HepG2 (cell line): ENCODE measurements around the gene LOXL3. TPM values are rescaled to one million over a fixed set of nuclear protein-coding genes. Genes with fewer than 3 reads are reported as not detected.

Experiments used
- ISL2 ChIP-seq: sonication (generic); formaldehyde crosslinking; IDR thresholded peaks from 2 replicates; pipeline ENCODE4 v1.5.0; 2020; ENCODE audit warnings: missing genetic modification reagents
- JARID2 ChIP-seq: sonication (generic); formaldehyde crosslinking; IDR thresholded peaks from 2 replicates; pipeline ENCODE4 v1.8.1; 2023; ENCODE audit warnings: missing genetic modification reagents, inconsistent platforms; ENCODE audit not compliant: insufficient replicate concordance
- KDM4B ChIP-seq: sonication (generic); formaldehyde crosslinking; IDR thresholded peaks from 2 replicates; pipeline ENCODE4 v1.4.0; 2020; ENCODE audit warnings: missing genetic modification reagents
- MIER3 ChIP-seq: IDR thresholded peaks from 2 replicates; pipeline ENCODE4 v1.6.1; 2016; ENCODE audit warnings: missing compliant biosample characterization, borderline replicate concordance
- NFKB2 ChIP-seq: sonication (generic); formaldehyde crosslinking; IDR thresholded peaks from 2 replicates; pipeline ENCODE4 v1.4.0; 2020; ENCODE audit warnings: missing genetic modification reagents, borderline replicate concordance
- PHF21A ChIP-seq: sonication (generic); formaldehyde crosslinking; IDR thresholded peaks from 2 replicates; pipeline ENCODE4 v1.5.0; 2020; ENCODE audit warnings: mild to moderate bottlenecking, missing genetic modification reagents
- SALL1 ChIP-seq: sonication (generic); formaldehyde crosslinking; IDR thresholded peaks from 2 replicates; pipeline ENCODE4 v1.8.0; 2022; ENCODE audit warnings: mild to moderate bottlenecking, missing genetic modification reagents
- SMC3 ChIP-seq: IDR thresholded peaks from 2 replicates; pipeline ENCODE4 v1.6.1; 2011; ENCODE audit warnings: low read length, improper control_type of control experiment
- TEAD3 ChIP-seq: optimal IDR thresholded peaks from 2 replicates; pipeline ENCODE3; 2016; ENCODE audit warnings: borderline replicate concordance
- TOPORS ChIP-seq: sonication (generic); formaldehyde crosslinking; IDR thresholded peaks from 2 replicates; pipeline ENCODE4 v1.8.0; 2023; ENCODE audit warnings: mild to moderate bottlenecking, missing genetic modification reagents
- U2AF2 ChIP-seq: fragments of 200-400 bp; formaldehyde crosslinking; IDR thresholded peaks from 2 replicates; pipeline ENCODE4 v1.6.1; 2017; ENCODE audit warnings: low read depth, mild to moderate bottlenecking, low read length
- ZFP1 ChIP-seq: IDR thresholded peaks from 2 replicates; pipeline ENCODE4 v1.6.1; 2016
- ZFP82 ChIP-seq: sonication (generic); formaldehyde crosslinking; IDR thresholded peaks from 2 replicates; pipeline ENCODE4 v1.5.1; 2020; ENCODE audit warnings: mild to moderate bottlenecking, missing genetic modification reagents, borderline replicate concordance
- ZNF367 ChIP-seq: sonication (generic); formaldehyde crosslinking; IDR thresholded peaks from 2 replicates; pipeline ENCODE4 v1.4.0; 2020; ENCODE audit warnings: missing genetic modification reagents, borderline replicate concordance
- ZNF446 ChIP-seq: sonication (generic); formaldehyde crosslinking; IDR thresholded peaks from 2 replicates; pipeline ENCODE4 v1.5.0; 2020; ENCODE audit warnings: mild to moderate bottlenecking, missing genetic modification reagents
- ZNF547 ChIP-seq: sonication (generic); formaldehyde crosslinking; IDR thresholded peaks from 2 replicates; pipeline ENCODE4 v1.5.1; 2020; ENCODE audit warnings: mild to moderate bottlenecking, missing genetic modification reagents
- ZNF607 ChIP-seq: sonication (generic); formaldehyde crosslinking; IDR thresholded peaks from 2 replicates; pipeline ENCODE4 v1.5.1; 2020; ENCODE audit warnings: missing genetic modification reagents, mild to moderate bottlenecking, borderline replicate concordance
- ZNF614 ChIP-seq: IDR thresholded peaks from 2 replicates; pipeline ENCODE4 v1.6.1; 2018; ENCODE audit warnings: missing biosample characterization, missing genetic modification reagents, inconsistent platforms, borderline replicate concordance
- polyA plus RNA-seq, 8 experiments: library from polyadenylated mRNA; depleted of rRNA in 3 of 8; stranded (reverse) in 7 of 8; unstranded in 1 of 8; fragments of >200 nt; fragmentation: Illumina TruSeq in 4 of 8; extraction: Trizol in 4 of 8; gene quantifications; 2 replicates each; pipeline versions ENCODE4 v1.2.1 to v1.2.3, GENCODE V29; 2011 to 2016; ENCODE audit warnings: low read depth in 4 of 8, missing spikeins in 1 of 8, mixed read lengths in 1 of 8; ENCODE audit not compliant: insufficient read depth in 1 of 8
- total RNA-seq, 5 experiments: library from RNA; depleted of rRNA; stranded (reverse); fragments of >200 nt; fragmentation: Illumina TruSeq; extraction: Trizol; gene quantifications; 2 replicates each; pipeline ENCODE4 v1.2.3, GENCODE V29; 2016; ENCODE audit warnings: low read depth in 1 of 5
- TF ChIP-seq, protein P1 (sequence below): sonication (generic); formaldehyde crosslinking; IDR thresholded peaks from 2 replicates; pipeline ENCODE4 v1.4.0; 2020; ENCODE audit warnings: mild to moderate bottlenecking, missing genetic modification reagents
- TF ChIP-seq, protein P2 (sequence below): sonication (generic); formaldehyde crosslinking; conservative IDR thresholded peaks from 2 replicates; pipeline ENCODE4 v1.8.0; 2022; ENCODE audit warnings: mild to moderate bottlenecking, moderate library complexity, missing genetic modification reagents
- TF ChIP-seq, protein P3 (sequence below): sonication (generic); formaldehyde crosslinking; IDR thresholded peaks from 2 replicates; pipeline ENCODE4 v1.5.0; 2020; ENCODE audit warnings: mild to moderate bottlenecking, missing genetic modification reagents
- TF ChIP-seq, protein P4 (sequence below): sonication (generic); formaldehyde crosslinking; IDR thresholded peaks from 2 replicates; pipeline ENCODE4 v1.5.0; 2020; ENCODE audit warnings: mild to moderate bottlenecking, missing genetic modification reagents

LOXL3 gene
- total and polyA plus RNA-seq, 2 of the 13 experiments (the other 11 are each of a cell fraction or from before 2014, with no cell fraction given): 0.55 to 6.5 TPM

DNA sequence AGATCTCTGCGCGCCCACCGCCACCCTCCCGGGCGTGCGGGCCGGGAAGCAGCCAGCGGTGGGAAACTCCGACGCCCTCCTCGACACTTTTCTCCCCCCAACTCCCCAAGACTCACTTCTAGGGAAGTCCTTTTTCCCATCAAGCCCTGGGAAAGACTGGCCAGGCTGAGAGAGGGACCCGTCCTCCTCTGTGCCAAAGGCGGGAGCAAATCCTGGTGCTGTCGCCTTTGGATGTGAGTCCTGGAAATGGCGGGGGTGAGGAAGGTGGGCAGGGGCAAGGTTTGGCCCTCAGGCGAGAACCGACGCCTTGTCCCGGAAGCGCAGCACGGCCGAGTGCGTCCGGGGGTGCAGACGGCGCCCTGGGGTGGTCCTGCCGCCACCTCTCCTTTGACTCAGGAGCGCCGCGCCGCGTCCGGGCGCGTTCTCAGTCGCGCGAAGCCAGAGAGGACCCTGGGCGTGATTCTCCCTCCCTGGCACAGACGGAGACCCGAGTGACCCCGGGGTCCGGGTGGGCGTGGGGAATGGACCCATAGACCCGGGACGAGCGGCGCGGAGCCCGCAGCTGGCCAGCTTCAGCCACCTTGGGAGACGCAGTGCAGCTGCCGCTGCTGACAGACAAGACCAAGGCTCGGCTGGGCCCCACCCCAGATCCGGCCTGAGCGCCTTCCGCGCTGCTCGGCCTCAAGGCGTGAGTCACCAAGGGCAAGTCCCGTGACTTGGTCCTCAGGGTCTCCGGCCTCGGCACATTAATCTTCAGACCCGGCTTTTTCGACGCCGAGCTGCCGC, 50.8 kb downstream of the LOXL3 start (continued):
- TF ChIP-seq, protein P1, sequence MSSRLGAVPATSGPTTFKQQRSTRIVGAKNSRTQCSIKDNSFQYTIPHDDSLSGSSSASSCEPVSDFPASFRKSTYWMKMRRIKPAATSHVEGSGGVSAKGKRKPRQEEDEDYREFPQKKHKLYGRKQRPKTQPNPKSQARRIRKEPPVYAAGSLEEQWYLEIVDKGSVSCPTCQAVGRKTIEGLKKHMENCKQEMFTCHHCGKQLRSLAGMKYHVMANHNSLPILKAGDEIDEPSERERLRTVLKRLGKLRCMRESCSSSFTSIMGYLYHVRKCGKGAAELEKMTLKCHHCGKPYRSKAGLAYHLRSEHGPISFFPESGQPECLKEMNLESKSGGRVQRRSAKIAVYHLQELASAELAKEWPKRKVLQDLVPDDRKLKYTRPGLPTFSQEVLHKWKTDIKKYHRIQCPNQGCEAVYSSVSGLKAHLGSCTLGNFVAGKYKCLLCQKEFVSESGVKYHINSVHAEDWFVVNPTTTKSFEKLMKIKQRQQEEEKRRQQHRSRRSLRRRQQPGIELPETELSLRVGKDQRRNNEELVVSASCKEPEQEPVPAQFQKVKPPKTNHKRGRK (CRISPR knock-in tag): no peak
- TF ChIP-seq ZFP1 (CRISPR knock-in tag): 0 out of 2 replicates have a peak, but pooled peaks have one; percentile 8
- no peak; the same call in 1 of the 2 replicates for TF ChIP-seq KDM4B (CRISPR knock-in tag)
- no peak for TF ChIP-seq ZNF367 (CRISPR knock-in tag)
- TF ChIP-seq, protein P2, sequence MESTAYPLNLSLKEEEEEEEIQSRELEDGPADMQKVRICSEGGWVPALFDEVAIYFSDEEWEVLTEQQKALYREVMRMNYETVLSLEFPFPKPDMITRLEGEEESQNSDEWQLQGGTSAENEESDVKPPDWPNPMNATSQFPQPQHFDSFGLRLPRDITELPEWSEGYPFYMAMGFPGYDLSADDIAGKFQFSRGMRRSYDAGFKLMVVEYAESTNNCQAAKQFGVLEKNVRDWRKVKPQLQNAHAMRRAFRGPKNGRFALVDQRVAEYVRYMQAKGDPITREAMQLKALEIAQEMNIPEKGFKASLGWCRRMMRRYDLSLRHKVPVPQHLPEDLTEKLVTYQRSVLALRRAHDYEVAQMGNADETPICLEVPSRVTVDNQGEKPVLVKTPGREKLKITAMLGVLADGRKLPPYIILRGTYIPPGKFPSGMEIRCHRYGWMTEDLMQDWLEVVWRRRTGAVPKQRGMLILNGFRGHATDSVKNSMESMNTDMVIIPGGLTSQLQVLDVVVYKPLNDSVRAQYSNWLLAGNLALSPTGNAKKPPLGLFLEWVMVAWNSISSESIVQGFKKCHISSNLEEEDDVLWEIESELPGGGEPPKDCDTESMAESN (CRISPR knock-in tag): peak; percentile 56; the same call in 1 of the 2 replicates
- TF ChIP-seq, protein P3, sequence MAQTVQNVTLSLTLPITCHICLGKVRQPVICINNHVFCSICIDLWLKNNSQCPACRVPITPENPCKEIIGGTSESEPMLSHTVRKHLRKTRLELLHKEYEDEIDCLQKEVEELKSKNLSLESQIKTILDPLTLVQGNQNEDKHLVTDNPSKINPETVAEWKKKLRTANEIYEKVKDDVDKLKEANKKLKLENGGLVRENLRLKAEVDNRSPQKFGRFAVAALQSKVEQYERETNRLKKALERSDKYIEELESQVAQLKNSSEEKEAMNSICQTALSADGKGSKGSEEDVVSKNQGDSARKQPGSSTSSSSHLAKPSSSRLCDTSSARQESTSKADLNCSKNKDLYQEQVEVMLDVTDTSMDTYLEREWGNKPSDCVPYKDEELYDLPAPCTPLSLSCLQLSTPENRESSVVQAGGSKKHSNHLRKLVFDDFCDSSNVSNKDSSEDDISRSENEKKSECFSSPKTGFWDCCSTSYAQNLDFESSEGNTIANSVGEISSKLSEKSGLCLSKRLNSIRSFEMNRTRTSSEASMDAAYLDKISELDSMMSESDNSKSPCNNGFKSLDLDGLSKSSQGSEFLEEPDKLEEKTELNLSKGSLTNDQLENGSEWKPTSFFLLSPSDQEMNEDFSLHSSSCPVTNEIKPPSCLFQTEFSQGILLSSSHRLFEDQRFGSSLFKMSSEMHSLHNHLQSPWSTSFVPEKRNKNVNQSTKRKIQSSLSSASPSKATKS: no peak
- TF ChIP-seq SMC3: no peak; the same call in 1 of the 2 replicates
- no peak for TF ChIP-seq MIER3 (CRISPR knock-in tag)
- peak; percentile 67 for TF ChIP-seq TEAD3 (CRISPR knock-in tag)
- TF ChIP-seq ZNF614 (CRISPR knock-in tag): peak; percentile 48; the same call in 1 of the 2 replicates
- TF ChIP-seq ZNF446: peak; percentile 95
- no peak for TF ChIP-seq NFKB2
- peak; percentile 72 for TF ChIP-seq ZNF547 (CRISPR knock-in tag)
- TF ChIP-seq, protein P4, sequence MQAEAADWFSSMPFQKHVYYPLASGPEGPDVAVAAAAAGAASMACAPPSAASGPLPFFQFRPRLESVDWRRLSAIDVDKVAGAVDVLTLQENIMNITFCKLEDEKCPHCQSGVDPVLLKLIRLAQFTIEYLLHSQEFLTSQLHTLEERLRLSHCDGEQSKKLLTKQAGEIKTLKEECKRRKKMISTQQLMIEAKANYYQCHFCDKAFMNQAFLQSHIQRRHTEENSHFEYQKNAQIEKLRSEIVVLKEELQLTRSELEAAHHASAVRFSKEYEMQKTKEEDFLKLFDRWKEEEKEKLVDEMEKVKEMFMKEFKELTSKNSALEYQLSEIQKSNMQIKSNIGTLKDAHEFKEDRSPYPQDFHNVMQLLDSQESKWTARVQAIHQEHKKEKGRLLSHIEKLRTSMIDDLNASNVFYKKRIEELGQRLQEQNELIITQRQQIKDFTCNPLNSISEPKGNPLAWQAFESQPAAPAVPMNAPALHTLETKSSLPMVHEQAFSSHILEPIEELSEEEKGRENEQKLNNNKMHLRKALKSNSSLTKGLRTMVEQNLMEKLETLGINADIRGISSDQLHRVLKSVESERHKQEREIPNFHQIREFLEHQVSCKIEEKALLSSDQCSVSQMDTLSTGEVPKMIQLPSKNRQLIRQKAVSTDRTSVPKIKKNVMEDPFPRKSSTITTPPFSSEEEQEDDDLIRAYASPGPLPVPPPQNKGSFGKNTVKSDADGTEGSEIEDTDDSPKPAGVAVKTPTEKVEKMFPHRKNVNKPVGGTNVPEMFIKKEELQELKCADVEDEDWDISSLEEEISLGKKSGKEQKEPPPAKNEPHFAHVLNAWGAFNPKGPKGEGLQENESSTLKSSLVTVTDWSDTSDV (CRISPR knock-in tag): peak; percentile 87
- no peak; the same call in 1 of the 2 replicates for TF ChIP-seq U2AF2
- no peak for TF ChIP-seq JARID2 (CRISPR knock-in tag)
- peak; percentile 89; the same call in 1 of the 2 replicates for TF ChIP-seq ZFP82 (CRISPR knock-in tag)
- peak; percentile 25; the same call in 1 of the 2 replicates for TF ChIP-seq PHF21A
- TF ChIP-seq ISL2: 0 out of 2 replicates have a peak, but pooled peaks have one; percentile 54
- peak; percentile 55 for TF ChIP-seq SALL1 (CRISPR knock-in tag)
- TF ChIP-seq TOPORS (CRISPR knock-in tag): no peak
- peak; percentile 84; the same call in 1 of the 2 replicates for TF ChIP-seq ZNF607 (CRISPR knock-in tag)
